ENCODE results near the gene F10.

Gene F10

GRCh38 chr13:113172419-113172926, 49.9 kb downstream of the F10 start:
- ATAC-seq (replicated peaks) = no peak
- DNase-seq = no peak
- Mint-ChIP-seq H3K36me3 (peaks cover 54 to 71% of the 10 kb centered on the region in 2 donors), H3K27ac (no peak overlapping the region), H3K4me1 (peaks cover 0 to 2% of the 10 kb centered on the region in 2 donors), H3K9me3 (peaks cover 6 to 7% of the 10 kb centered on the region in 2 donors), H3K4me3 (no peak overlapping the region), H3K27me3 (no peaks in the 10 kb centered on the region)

DNA sequence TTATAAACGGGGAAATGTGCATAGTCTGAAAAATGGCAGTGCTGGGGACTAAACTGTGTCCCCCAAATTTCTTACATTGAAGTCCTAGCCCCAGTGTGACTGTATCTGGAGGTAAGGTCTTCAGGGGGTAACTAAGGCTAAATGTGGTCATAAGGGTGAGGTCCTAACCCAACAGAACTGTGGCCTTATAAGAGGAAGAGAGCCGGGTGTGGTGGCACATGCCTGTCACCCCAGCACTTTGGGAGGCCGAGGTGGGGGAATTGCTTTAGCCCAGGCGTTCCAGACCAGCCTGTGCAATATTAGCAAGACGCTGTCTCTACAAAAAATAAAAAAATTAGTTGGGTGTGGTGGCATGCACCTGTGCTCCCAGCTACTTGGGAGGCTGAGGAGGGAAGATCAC, 53.7 kb downstream of the F10 start:
- Mint-ChIP-seq H3K36me3 (peaks cover 52 to 68% of the 10 kb centered on the region in 2 donors), H3K4me1 (peaks cover 0 to 2% of the 10 kb centered on the region in 2 donors), H3K27me3 (no peaks in the 10 kb centered on the region), H3K4me3 (no peak overlapping the region), H3K9me3 (no peaks in the 10 kb centered on the region), H3K27ac (peak overlapping the region; percentile 90)
- no peak for ATAC-seq (replicated peaks)
- DNase-seq = no peak

- ATAC-seq (replicated peaks) = no peak
- Mint-ChIP-seq H3K4me3 (no peak overlapping the region), H3K27ac (no peak overlapping the region), H3K4me1 (peaks cover 0 to 2% of the 10 kb centered on the region in 2 donors), H3K9me3 (no peaks in the 10 kb centered on the region), H3K27me3 (no peaks in the 10 kb centered on the region), H3K36me3 (peaks cover 47 to 65% of the 10 kb centered on the region in 2 donors)
- no peak for DNase-seq
These were observed 54.2 kb downstream of the F10 start for GRCh38 chr13:113176822-113177221.

GRCh38 chr13:113178070-113178895, 55.7 kb downstream of the F10 start:
- ATAC-seq (replicated peaks) = no peak

GRCh38 chr13:113178896-113179167, 56.2 kb downstream of the F10 start:
- Mint-ChIP-seq H3K27me3 (no peaks in the 10 kb centered on the region), H3K4me3 (no peak overlapping the region), H3K4me1 (peaks cover 0 to 2% of the 10 kb centered on the region in 2 donors), H3K36me3 (peaks cover 38 to 55% of the 10 kb centered on the region in 2 donors), H3K9me3 (no peaks in the 10 kb centered on the region), H3K27ac (no peak overlapping the region)
- no peak for DNase-seq
- ATAC-seq (replicated peaks) = no peak

More at GRCh38 chr13:113178070-113178895, 55.7 kb downstream of the F10 start:
- H3K36me3 Mint-ChIP-seq = peaks cover 38 to 55% of the 10 kb centered on the region in 2 donors
- H3K9me3 Mint-ChIP-seq = no peaks in the 10 kb centered on the region
- no peak overlapping the region for H3K4me3 Mint-ChIP-seq
- H3K27ac Mint-ChIP-seq = no peak overlapping the region
- H3K27me3 Mint-ChIP-seq = no peaks in the 10 kb centered on the region
- H3K4me1 Mint-ChIP-seq = peaks cover 0 to 2% of the 10 kb centered on the region in 2 donors
- no peak for DNase-seq

GRCh38 chr13:113179374-113180230, 57.0 kb downstream of the F10 start:
- DNase-seq (no peak), ATAC-seq (replicated peaks) (no peak)
- Mint-ChIP-seq H3K27me3 (no peaks in the 10 kb centered on the region), H3K36me3 (peaks cover 36 to 50% of the 10 kb centered on the region in 2 donors), H3K4me3 (no peak overlapping the region), H3K4me1 (peaks cover 0 to 2% of the 10 kb centered on the region in 2 donors), H3K27ac (no peak overlapping the region), H3K9me3 (no peaks in the 10 kb centered on the region)

DNA sequence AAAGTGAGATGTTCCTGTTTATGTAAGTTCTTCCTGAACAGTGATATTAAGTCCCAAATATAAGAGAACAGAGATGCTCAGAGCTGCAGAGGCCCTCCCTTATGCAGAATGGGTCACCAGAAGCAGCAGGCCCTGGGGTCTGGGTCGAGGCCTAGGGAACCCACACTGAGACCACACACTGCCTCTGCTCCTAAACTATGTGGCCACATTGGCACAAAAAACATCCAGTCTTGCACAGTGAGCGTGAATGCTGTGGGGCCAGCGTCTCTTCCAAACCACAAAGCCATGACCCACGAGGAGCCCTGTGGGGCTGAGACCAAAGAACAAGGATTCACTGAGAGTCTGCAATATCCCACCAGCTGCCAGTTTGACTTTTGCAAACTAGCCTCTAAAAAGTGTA, 59.4 kb downstream of the F10 start:
- no peaks in the 10 kb centered on the region for H3K27me3 Mint-ChIP-seq
- no peak overlapping the region for H3K4me3 Mint-ChIP-seq
- peaks cover 26 to 46% of the 10 kb centered on the region in 2 donors for H3K36me3 Mint-ChIP-seq
- H3K4me1 Mint-ChIP-seq = peaks cover 6% of the 10 kb centered on the region in 2 donors
- no peak for ATAC-seq (replicated peaks)
- H3K27ac Mint-ChIP-seq = no peak overlapping the region
- no peak for DNase-seq
- no peaks in the 10 kb centered on the region for H3K9me3 Mint-ChIP-seq

GRCh38 chr13:113183450-113184129, 61.0 kb downstream of the F10 start:
- H3K4me3 Mint-ChIP-seq = no peak overlapping the region
- ATAC-seq (replicated peaks) (no peak), DNase-seq (no peak)
- no peaks in the 10 kb centered on the region for H3K27me3 Mint-ChIP-seq
- H3K4me1 Mint-ChIP-seq = peaks cover 6 to 8% of the 10 kb centered on the region in 2 donors
- peaks cover 33 to 52% of the 10 kb centered on the region in 2 donors for H3K36me3 Mint-ChIP-seq
- H3K27ac Mint-ChIP-seq = no peak overlapping the region
- no peaks in the 10 kb centered on the region for H3K9me3 Mint-ChIP-seq

DNA sequence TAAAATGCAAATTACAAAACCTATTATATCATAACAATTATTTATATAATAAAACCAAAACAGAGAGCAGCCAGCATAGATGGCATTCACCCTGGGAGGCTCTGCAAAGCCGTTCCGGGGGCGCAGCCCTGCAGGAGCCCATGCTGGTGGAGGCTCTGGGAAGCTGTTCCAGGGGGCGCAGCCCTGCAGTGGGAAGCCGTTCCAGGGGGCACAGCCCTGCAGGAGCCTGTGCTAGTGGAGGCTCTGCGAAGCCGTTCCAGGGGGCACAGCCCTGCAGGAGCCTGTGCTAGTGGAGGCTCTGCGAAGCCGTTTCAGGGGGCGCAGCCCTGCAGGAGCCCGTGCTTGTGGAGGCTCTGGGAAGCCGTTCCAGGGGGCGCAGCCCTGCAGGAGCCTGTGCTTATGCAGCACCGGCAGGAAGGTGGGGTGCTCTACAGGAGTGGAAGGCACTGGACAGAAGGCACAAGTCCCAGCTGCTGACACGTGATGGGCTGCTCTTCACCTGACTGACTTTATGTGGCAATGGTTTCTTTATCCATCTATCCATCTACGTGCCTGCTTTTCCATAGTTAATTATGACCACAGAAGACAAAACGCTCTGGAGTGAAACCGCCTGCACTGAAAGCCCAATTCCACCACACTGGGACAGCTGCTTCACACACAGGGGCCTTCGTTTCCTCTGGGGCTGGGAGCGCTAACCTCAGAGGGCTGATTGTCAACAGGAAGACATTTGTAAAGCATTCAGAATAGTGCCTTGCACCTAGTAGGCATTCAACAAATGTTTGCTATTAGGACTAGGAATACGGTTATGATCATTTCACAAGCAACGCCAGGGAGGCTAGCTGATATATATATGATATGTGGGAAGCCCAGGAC, 62.2 kb downstream of the F10 start:
- H3K4me1 Mint-ChIP-seq = peaks cover 6 to 8% of the 10 kb centered on the region in 2 donors
- DNase-seq (no peak), ATAC-seq (replicated peaks) (no peak)
- H3K27ac Mint-ChIP-seq = no peak overlapping the region
- H3K9me3 Mint-ChIP-seq = no peaks in the 10 kb centered on the region
- no peaks in the 10 kb centered on the region for H3K27me3 Mint-ChIP-seq
- no peak overlapping the region for H3K4me3 Mint-ChIP-seq
- peaks cover 40 to 58% of the 10 kb centered on the region in 2 donors for H3K36me3 Mint-ChIP-seq

GRCh38 chr13:113186061-113186900, 63.7 kb downstream of the F10 start:
- Mint-ChIP-seq H3K4me1 (peaks cover 6 to 8% of the 10 kb centered on the region in 2 donors), H3K36me3 (peaks cover 33 to 53% of the 10 kb centered on the region in 2 donors), H3K9me3 (no peaks in the 10 kb centered on the region), H3K27ac (peak overlapping the region; percentile 15), H3K27me3 (no peaks in the 10 kb centered on the region), H3K4me3 (no peak overlapping the region)
- DNase-seq (no peak), ATAC-seq (replicated peaks) (peak in 1 of 2 donors; percentile 12)

DNA sequence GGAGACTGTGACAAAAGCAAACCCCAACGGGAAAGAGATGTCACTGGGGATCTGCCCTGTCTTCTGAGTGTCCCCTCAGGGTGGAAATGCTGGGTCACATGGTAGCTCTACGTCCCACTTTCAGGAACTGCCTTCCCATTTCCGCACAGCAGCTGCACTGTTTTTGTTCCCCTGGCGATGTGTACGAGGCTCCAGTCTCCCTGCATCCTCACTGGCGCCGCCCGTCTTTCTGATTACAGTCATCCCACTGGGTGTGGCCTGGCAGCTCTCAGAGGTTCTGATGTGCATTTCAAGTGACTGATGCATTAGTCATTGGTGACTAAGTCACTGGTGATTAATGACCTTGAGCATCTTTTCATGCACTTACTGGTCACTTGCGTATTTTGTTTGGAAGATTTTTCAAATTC, 64.7 kb downstream of the F10 start:
- no peak for ATAC-seq (replicated peaks)
- no peak overlapping the region for H3K27ac Mint-ChIP-seq
- DNase-seq = no peak
- peaks cover 33 to 52% of the 10 kb centered on the region in 2 donors for H3K36me3 Mint-ChIP-seq
- H3K9me3 Mint-ChIP-seq = no peaks in the 10 kb centered on the region
- no peak overlapping the region for H3K4me3 Mint-ChIP-seq
- peaks cover 6 to 8% of the 10 kb centered on the region in 2 donors for H3K4me1 Mint-ChIP-seq
- H3K27me3 Mint-ChIP-seq = no peaks in the 10 kb centered on the region

DNA sequence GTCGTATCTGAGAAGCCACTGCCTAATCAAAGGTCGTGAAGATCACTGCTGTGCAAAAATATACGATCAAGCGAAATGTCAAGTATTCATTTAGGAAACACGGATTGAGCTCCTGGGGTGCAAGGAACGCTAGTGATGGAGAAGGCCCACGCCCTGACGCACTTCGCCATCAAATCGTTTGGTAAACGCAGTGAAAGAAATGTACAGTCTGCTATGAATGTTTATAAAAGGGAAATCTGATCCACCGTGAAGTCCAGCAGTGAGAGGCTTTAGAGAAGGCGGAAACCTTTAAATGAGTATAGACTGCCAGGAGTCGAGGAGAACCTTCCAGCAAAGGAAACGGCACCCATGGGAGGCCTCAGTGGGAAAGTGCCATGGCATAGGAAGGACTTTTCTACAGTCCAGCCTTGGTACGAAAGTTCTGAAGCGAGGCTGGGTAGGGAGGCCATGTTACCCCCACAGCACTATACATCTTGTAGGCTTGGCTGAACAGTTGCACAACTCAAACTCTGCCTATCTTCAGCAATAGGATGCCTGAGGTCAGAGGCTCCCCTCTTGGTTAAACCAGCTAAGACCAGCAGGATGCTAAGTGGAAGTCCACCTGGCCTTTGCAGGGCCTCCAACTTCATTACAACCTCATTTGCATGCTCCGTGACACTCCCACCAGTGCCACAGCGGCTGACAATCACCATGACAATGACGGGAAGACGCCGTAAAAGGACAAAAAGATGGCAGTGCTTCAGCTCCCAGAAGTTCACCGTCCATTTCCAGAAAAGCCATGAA, 65.5 kb downstream of the F10 start:
- DNase-seq (no peak), ATAC-seq (replicated peaks) (no peak)
- Mint-ChIP-seq H3K27me3 (no peaks in the 10 kb centered on the region), H3K27ac (no peak overlapping the region), H3K36me3 (peaks cover 35 to 52% of the 10 kb centered on the region in 2 donors), H3K4me1 (peaks cover 6 to 8% of the 10 kb centered on the region in 2 donors), H3K4me3 (no peak overlapping the region), H3K9me3 (no peaks in the 10 kb centered on the region)
